GM21529 (cell line): ENCODE results near the gene CDON.
A peak's percentile ranks its signal among the peaks of the same experiment; 100 is the strongest.

Experiments
- ATAC-seq: cut with Tn5 transposase; IDR thresholded peaks from one replicate; pipeline ENCODE4 v1.9.1; 2021; ENCODE audit not compliant: unreplicated experiment

Gene CDON, protein sequence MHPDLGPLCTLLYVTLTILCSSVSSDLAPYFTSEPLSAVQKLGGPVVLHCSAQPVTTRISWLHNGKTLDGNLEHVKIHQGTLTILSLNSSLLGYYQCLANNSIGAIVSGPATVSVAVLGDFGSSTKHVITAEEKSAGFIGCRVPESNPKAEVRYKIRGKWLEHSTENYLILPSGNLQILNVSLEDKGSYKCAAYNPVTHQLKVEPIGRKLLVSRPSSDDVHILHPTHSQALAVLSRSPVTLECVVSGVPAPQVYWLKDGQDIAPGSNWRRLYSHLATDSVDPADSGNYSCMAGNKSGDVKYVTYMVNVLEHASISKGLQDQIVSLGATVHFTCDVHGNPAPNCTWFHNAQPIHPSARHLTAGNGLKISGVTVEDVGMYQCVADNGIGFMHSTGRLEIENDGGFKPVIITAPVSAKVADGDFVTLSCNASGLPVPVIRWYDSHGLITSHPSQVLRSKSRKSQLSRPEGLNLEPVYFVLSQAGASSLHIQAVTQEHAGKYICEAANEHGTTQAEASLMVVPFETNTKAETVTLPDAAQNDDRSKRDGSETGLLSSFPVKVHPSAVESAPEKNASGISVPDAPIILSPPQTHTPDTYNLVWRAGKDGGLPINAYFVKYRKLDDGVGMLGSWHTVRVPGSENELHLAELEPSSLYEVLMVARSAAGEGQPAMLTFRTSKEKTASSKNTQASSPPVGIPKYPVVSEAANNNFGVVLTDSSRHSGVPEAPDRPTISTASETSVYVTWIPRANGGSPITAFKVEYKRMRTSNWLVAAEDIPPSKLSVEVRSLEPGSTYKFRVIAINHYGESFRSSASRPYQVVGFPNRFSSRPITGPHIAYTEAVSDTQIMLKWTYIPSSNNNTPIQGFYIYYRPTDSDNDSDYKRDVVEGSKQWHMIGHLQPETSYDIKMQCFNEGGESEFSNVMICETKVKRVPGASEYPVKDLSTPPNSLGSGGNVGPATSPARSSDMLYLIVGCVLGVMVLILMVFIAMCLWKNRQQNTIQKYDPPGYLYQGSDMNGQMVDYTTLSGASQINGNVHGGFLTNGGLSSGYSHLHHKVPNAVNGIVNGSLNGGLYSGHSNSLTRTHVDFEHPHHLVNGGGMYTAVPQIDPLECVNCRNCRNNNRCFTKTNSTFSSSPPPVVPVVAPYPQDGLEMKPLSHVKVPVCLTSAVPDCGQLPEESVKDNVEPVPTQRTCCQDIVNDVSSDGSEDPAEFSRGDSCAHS (N-terminal part only)

DNA sequence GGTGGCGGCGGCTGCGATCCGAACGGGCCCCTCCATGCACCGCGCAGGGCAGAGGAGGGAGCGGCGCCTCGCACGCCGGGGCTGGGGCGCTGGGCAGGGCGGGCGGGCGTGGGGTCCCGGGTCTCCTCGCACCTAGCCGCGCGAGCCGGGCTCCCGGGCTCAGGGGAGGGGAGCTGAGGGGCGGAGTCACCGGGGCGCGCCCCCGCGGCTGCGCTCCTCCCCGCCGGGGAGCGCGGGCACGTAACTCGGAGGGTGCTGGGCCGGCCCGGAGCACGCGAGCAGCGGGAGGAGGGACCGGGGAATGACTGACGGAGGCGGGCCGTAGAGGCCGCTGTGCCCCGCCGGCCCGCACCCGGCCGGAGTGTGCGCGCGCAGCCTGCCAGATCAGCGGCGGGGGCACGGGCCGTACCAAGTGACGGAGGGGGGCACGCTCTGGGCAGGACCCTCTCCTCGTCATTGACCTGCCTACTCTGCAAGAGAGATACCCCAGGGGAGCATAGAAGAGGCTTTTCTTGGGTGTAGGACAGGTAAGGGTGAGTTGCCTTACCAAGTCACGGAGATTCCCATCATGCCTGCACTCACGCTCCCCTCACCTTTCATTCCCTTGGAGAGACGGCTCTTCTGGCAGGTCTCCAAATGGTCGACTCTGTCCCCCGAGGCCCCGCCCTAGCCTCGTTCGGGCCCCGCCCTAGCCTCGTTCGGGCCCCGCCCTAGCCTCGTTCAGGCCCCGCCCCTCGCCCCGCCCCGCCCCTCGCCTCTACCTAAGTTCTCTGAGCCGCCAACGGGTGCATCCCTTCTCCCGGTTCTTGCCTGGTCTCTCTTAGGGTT is at the start of gene CDON:
TSS of gene CDON (minus strand) at position 188 of the 828 bp plus-strand sequence. CDS start 39,390 bp downstream, outside the sequence.
- ATAC-seq, result peak; percentile 97

DNA sequence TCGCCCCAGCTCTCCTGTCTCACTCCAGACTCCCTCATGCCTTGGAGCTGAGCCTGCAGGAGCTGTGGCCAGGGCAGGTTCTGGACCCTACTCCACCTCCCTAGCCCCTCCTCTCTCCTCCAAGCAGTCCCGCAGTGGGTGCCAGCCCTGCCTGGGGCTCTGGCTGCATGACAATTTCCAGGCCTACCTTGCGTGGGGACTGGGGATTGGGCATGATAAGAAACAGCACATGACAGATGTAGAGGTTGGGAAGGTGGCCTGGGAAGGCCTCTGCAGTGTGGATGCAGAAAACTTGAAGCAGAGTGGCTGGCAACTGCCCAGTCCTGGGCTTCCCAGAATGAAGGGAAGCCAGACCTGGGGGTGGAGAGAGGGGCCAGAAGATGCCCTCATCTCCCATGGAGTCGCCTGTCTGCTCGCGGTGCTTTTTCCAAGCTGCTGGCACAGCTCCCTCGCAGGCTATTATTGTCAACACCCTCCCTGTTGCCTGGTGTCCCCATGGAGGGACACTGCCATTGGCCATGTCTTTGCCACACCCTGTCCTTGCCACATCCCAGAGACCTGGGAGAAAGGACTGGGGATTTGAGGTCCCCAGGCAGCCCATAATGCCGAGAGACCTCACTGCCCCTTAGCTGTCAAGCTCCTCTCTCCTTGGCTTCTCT is 48.9 kb upstream of the CDON start:
- no peak for ATAC-seq

DNA sequence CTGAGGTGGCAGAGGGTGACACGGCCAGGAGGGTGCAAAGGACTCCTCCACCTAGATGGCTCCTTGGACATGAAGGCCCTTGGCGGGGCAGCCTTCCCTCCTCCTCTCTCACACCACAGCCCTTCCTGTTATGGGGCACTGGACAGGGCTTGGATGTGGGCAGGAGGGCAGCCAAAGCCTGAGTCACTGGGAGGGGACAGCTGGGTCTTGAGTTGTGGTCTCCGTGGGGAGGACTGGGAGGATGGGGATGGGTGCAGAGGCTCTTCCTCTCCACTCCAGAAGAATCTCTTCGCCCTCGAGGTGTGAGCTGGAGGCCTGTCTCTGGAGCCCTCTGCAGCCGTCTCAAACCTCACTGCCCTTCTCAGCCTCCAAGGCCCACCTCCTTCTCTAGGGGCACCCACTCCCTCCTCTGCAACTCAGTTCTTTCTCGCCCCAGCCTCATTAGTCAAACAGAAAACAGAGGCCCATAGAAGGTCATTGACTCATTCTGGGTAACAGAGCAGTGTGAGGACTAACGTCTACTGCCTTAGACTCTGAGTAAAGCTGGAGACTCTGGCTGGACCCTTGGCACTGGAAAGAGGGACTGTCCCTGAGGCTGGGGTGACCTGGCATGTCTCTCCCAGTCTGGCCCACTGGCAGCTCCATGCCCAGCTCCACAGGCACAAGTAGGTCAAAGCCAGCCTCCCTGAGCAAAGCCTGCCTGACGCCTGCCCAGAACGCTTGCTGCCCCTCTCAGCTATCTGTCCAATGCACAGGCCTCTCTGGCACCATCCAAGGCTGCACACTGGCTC is 47.5 kb upstream of the CDON start:
- peak; percentile 56 for ATAC-seq

DNA sequence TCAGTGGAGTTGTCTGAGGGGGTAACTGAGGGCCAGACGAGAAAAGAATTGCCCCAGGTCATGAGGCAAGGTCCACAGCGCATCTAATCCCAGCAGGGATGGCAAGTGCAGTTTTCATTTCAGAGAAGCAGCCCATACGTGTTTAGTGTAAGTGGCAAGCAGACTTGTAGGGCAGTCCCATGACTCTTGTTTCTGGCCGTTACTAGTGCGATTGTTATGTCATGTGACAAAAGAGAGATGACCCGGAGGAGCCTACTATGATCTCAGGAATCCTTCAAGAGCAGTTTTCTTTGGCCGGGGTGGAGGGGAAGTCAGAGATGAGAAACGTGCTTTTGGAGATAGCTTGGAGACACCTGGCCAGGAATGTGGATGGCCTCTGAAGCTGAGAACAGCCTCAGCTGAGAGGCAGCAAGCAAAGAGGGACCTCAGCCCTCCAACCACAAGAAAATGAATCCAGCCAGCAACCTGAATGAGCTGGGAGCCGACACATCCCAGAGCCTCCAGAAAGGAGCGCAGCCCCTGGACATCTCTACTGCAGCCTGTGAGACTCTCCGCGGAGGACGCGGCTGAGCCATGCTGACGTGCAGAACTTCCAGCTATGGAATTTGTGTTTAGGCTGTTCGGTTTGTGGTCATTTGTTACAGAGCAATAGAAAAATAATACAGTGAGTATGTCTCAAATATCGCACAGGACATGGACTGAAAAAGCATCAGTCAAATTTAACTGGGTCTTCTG is 44.1 kb upstream of the CDON start:
- ATAC-seq, result no peak

DNA sequence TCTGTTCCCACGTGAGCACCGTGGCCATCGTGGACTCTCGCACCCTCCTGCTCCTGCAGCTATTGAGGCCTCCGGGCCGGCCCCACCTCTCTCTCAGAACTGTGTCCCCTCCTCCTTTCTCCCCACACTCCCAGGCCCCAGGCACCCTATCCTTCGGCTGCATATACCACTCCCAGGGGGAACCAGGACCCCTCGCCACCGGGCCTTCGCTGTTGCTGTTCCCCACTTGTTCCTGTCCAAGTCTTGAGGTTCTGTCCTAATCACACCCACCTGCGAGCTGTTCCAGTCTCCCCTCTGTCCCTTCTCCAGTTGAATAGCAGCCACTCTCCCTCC is 43.0 kb upstream of the CDON start:
- no peak for ATAC-seq

DNA sequence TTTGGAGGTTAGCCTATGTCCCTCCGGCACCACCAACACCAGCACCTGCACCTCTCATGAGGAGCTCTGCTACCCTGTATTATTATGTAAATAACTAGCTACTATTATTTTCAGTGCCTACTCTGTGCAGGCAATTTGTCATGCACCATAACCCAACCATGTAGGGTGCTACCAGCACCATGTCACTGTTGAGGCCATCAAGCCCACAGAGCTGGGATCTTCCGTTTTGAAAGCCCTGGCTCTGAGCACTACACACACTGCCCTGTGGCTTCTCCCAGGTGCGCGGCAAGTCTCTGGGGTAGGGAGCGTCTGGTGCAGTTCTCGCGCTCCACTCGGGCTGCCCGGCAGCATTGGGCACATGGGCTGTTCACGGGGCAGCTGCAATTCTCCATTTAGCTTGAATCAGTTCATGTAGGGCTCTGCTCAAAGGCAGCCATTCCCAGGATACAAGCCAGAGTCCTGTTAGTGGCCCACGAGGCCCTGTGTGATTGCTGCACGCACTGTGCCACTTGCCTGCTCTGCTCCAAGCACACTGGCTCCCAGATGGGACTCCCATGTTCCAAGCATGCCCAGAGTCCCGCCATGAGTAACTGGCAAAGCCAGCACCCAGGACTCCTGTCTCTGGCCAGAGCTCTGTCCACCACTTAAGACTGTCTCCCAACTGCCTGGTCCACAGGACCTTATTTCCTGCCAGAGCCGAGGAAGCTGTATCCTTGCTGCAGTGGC is 42.5 kb upstream of the CDON start:
- no peak for ATAC-seq

DNA sequence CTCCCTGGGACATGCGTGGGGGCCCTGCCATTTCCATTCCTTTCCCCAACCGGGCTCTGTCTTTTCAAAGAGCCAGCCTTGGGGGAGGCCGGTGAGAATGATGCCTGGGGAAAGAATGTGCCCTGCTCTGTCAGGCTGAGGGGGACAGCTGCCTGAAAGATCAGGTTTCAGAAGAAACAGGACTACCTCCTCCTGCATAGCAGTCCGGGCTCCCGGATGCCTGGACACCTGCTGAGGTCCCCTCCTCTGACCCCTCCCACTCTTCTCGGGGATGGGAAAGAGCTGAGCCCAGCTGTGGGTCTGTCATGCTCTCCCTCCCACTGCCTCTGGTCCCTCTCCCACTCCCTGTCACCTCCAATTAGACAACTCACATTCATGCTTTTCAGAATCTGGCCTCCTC is 41.8 kb upstream of the CDON start:
- ATAC-seq, result no peak

DNA sequence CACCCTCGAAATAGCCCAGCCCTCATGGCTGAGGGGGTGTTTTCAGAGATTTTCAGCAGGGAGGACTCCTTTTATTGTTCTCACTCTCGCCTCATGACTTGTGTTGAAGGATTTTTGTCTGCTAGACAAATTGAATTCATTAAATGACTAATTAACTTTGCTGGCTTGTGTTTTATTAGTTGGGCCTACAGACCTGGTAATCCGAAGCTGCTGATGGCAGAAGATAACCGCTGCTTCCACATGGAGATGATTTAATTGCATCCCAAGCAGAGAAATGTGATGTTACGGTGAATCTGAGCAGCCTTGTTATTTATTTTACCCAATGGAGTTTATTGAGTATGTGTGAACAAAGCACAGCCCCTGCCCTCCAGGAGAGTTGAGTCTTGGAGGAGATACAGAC is 40.5 kb upstream of the CDON start:
- ATAC-seq, result no peak

DNA sequence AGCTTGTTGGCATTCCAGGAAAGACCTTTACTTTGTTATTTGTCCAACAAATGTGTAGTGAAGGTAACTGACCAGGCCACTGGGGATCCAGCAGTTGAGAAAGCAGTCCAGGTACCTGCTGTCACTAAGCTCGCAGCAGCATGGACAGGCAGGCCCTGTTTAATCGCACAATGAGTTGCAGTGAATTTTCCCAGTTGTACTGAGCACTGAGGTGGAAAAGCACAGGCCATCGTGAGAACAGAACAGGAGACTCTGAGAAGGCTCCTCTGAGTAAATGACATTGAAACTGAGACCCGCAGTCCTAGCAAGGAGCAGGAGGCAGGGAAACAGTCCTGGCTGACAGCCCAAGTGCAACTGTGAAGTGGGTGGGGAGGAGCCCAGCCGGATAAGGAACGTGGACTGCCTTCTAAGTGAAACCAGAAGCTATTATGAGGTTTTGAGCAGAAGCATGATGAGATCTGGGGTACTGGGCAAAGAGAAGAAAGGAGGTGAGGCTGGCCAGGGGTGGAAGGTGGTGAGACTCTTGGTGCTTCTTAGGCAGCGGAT is 39.8 kb upstream of the CDON start:
- ATAC-seq, result no peak

DNA sequence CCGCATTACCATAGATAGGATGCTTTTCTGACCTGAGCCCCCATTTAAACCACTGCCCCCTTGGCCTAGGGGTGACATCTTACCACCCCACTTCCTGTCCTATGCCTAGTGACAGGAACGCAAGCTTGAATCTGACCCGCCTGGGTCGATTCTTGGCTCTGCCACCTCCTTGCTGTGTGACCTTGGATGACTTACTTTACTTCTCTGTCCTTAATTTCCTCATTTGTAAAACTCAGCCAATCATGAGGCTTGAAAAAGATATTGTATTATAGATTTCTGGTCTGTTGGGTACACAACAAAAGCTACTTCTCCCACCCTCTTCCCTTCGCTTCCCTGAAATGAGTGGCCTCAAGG is 39.2 kb upstream of the CDON start:
- no peak for ATAC-seq

DNA sequence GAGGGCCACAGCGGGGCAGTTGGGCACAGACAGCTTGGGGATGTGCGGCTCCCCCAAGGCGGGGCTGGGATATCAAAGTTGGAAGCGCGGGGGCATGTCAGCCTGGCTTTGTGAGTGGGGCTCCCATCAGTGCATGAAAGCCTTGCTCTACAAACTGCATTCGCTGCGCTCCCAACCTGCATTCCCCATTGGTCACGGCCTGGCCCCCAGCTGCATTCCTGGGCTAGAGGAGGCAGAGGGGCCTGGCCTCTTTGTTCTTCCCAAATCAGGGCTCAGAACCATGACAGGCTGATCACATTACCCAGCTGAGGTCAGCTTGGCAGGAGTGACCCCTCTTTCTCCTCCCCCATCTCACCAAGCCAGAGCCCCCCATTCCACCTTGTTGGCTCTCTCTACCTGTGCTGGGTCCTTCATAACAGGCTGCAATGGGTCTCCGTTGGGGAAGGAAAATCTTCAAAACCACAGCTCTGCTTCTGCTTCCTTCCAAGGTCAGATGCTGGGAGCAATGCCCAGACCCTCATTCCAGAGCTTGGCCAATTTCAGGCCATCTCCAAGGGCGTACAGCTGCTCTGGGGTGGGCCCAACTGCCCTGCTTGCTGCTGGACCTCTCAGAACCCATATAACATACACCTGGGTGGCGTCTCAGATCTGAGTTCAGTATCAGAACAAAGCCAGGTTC is 38.7 kb upstream of the CDON start:
- ATAC-seq, result no peak

DNA sequence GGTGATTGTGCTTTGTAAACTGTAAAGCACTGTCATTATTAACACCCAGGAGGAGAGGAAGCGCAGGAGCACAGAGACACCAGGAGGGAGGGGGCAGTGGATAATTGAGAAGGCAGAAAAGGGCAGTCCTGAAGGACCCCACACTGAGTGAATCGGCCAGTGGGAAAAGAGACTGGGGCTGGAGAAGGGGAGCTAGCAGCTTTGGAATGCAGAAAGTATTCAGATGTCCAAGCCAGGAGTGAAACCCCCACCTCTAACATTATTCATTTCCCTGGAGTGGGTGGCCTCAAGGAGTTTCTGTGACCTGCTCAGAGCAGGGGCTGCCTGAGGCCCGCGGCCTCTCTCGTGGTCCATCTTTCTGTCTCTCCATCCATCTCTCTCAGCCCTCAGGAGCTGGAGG is 38.0 kb upstream of the CDON start:
- ATAC-seq, result no peak

DNA sequence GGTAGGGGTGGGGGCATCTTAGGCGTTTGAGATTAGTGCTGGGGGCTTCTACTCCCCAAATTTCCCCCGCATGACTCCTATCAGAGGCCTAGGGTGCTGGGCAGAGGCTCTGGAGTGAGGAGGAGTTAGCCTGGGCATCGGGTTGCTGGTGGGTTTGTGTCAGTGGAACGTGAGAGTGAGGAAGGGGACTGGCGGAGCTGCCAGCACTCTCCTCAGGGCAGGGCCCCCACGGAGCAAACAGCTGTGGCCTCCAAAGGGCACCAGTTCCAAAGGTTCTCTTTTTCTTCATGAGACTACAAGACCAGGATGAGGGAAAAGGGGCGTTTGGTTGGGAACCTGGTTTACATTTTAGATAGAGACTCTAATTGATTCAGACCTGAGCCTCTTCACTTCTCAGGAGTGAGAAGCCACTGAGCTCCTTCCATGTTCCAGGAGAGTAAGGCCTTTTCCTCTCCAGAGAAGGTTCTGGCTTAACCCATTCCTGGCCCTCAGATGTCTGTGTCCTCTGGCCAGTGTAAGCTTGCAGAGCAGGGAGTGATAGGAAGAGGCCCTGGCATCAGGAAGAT is 35.6 kb upstream of the CDON start:
- ATAC-seq, result no peak

DNA sequence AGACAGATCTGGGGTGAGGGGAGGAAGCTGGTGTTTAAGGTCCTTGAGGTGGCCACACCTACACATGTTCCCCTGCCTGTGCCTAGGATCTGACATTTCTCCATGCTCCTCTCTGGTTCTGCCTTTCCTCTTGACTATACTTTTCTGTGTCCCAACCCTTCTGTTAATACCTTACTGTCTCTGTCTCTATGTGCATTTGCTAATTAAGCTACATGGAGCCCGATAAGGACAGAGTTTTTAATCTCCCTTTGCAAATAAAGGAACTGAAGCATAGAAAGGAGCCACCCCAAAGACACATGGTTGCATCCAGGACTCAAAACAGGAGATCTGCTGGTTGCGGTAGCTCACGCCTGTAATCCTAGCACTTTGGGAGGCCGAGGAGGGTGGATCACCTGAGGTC is 33.1 kb upstream of the CDON start:
- ATAC-seq, result no peak

DNA sequence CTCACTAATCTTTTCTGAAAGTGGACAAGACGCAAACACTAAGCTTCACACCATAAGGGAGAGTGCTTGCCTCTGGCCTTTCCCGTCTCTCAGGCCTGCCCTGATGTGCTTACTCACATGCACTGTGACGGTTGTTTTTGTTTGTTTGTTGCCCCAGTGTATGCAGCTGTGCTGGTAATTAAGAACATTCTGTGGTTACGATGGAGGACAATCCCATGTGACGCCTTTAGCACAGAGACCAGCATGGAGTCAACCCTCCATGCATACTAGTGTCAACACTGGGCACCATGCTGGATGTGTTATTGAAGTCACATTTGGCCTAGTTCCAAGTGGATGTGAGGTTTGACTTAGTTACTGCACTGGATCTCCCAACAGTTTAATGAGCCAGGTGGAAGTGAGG is 27.8 kb upstream of the CDON start:
- no peak for ATAC-seq

DNA sequence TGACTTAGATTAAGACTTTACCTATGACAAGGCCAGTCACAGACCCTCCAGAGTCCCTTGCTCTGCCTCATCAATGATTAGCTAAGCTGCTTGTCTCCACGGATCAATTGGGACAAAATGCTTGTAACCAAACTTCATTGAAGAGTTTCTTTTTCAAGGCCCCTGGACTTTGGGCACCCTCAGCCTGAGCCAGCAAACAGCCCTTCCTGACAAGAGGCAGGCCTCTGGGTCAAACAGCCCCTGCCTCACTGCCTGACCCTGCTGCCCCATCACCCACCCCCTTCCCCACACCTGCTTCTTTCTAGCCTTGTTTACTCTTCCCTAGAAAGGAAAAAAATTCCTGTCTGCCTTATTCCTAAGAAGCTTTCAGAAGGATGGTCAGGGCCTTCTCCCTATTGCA is 26.3 kb upstream of the CDON start:
- ATAC-seq, result no peak

DNA sequence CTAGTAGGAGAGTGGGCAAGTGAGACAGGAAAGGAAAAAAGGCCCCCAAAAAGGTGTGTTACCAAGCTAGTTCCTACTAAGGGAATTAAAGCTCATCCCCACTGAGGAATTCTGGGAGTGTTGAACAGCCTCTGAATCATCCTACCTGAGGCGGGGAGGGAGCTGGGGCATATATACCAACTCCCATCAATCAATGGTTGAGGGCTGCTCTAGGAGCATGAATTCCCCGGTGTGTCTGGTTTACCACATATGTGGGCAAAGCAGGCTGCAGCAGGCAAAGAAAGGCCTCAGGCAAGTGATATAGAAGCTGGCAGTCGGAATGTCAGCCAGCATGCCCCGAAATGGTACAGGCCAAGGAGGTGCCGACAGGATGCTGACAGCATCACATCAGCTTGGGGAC is 23.6 kb upstream of the CDON start:
- ATAC-seq, result no peak
